GM12801 (cell line): ENCODE results near the gene RXFP4.

Experiments
- CTCF ChIP-seq: IDR thresholded peaks from one replicate; pipeline ENCODE4 v1.5.1; 2011; ENCODE audit warnings: control low read depth; ENCODE audit not compliant: insufficient read length; ENCODE audit errors: extremely low read depth

Gene RXFP4

GRCh38 chr1:155942578-155943141 is 1.2 kb downstream of the RXFP4 start:
- TF ChIP-seq CTCF: no peak

GRCh38 chr1:155944444-155944799 is 3.0 kb downstream of the RXFP4 start:
- no peak for TF ChIP-seq CTCF

- TF ChIP-seq CTCF: no peak
These were observed 5.3 kb downstream of the RXFP4 start for GRCh38 chr1:155946633-155947219.

GRCh38 chr1:155947292-155947691 is 5.9 kb downstream of the RXFP4 start:
- TF ChIP-seq CTCF: no peak

- TF ChIP-seq CTCF: no peak
These were observed 6.3 kb downstream of the RXFP4 start for GRCh38 chr1:155947741-155948140.

- TF ChIP-seq CTCF: no peak
These were observed 9.4 kb downstream of the RXFP4 start for GRCh38 chr1:155950829-155951228.

- TF ChIP-seq CTCF: no peak
These were observed 10.5 kb downstream of the RXFP4 start for GRCh38 chr1:155951753-155952504.
